Measurements from ENCODE around the gene CCDC171.

CCDC171 gene

GRCh38 chr9:15831384-15831783 is 278.5 kb downstream of the CCDC171 start:
- Histone ChIP-seq H2AFZ (ENCODE audit: low read length, unreplicated experiment) (no peak overlapping the region), H3K4me1 (ENCODE audit: control insufficient read depth, insufficient read depth, low read length, unreplicated experiment) (peaks cover 5% of the 10 kb centered on the region), H3K36me3 (ENCODE audit: insufficient read depth, low read length) (no peaks in the 10 kb centered on the region), H3K27ac (ENCODE audit: low read depth, low read length) (no peak overlapping the region), H3K4me3 (ENCODE audit: low read depth, low read length) (no peak overlapping the region), H3K27me3 (ENCODE audit: insufficient read depth, low read length) (no peaks in the 10 kb centered on the region), H3K79me2 (ENCODE audit: control insufficient read depth, insufficient read depth, low read length, unreplicated experiment) (no peaks in the 10 kb centered on the region)

- peaks cover 5% of the 10 kb centered on the region for H3K4me1 ChIP-seq (ENCODE audit: control insufficient read depth, insufficient read depth, low read length, unreplicated experiment)
These were observed 281.7 kb downstream of the CCDC171 start for GRCh38 chr9:15834541-15834940.

DNA sequence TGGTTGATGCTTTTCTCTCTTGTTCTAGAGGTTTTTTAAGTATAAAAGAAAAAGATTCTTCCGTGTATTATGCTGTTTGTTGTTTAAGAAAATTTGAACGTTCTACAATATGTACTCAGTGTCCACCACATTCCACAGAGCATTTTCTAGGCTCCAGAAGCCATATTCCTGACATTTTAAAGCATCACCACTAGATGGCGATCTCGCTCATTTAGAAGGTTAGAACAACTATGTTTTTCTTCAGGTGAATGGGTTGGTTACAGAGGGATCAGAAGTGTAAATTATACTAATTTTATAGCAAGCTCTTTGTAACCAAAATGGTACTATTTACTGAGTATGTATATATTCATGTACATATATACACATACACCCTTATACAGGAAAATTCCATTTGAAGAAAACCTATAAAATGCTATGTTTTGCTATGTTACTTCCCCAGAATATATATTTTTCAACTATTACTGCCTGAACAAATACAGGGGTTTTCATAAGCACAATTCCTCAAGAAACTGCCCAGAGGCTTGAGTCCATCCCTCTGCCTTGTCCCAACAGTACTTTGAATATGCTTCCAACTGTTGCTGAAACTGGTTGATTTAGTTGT is 284.3 kb downstream of the CCDC171 start:
- no peaks in the 10 kb centered on the region for H3K79me2 ChIP-seq (ENCODE audit: control insufficient read depth, insufficient read depth, low read length, unreplicated experiment)
- H3K4me1 ChIP-seq (ENCODE audit: control insufficient read depth, insufficient read depth, low read length, unreplicated experiment) = peaks cover 5% of the 10 kb centered on the region
- no peak overlapping the region for H2AFZ ChIP-seq (ENCODE audit: low read length, unreplicated experiment)
- H3K36me3 ChIP-seq (ENCODE audit: insufficient read depth, low read length) = no peaks in the 10 kb centered on the region
- no peaks in the 10 kb centered on the region for H3K27me3 ChIP-seq (ENCODE audit: insufficient read depth, low read length)
- no peak overlapping the region for H3K4me3 ChIP-seq (ENCODE audit: low read depth, low read length)
- H3K27ac ChIP-seq (ENCODE audit: low read depth, low read length) = no peak overlapping the region

More at GRCh38 chr9:15834541-15834940, 281.7 kb downstream of the CCDC171 start:
- Histone ChIP-seq H2AFZ (ENCODE audit: low read length, unreplicated experiment) (peak overlapping the region; percentile 62), H3K27me3 (ENCODE audit: insufficient read depth, low read length) (no peaks in the 10 kb centered on the region), H3K36me3 (ENCODE audit: insufficient read depth, low read length) (no peaks in the 10 kb centered on the region), H3K4me3 (ENCODE audit: low read depth, low read length) (no peak overlapping the region), H3K79me2 (ENCODE audit: control insufficient read depth, insufficient read depth, low read length, unreplicated experiment) (no peaks in the 10 kb centered on the region), H3K27ac (ENCODE audit: low read depth, low read length) (no peak overlapping the region)

DNA sequence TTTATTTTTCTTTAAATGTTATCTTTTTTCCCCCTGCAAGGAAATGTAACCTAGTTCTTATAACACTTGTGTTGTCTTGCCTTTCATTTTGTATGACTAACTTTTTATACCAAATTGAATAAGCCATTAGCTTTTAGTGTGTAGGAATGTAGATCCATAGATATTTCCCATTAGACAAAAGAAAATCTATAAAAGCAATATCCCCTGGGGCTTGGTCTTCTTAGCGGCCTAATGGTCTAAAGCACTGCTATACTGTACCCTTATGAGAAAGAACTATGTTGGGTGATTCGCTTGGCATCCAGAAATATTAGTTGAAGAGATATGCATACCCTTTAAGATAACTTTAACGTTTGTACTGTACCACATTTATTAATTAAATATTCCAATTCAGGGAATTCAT is 289.2 kb downstream of the CCDC171 start:
- Histone ChIP-seq H3K27ac (ENCODE audit: low read depth, low read length) (no peak overlapping the region), H3K4me3 (ENCODE audit: low read depth, low read length) (no peak overlapping the region), H3K36me3 (ENCODE audit: insufficient read depth, low read length) (no peaks in the 10 kb centered on the region), H3K4me1 (ENCODE audit: control insufficient read depth, insufficient read depth, low read length, unreplicated experiment) (no peaks in the 10 kb centered on the region), H2AFZ (ENCODE audit: low read length, unreplicated experiment) (no peak overlapping the region), H3K79me2 (ENCODE audit: control insufficient read depth, insufficient read depth, low read length, unreplicated experiment) (no peaks in the 10 kb centered on the region), H3K27me3 (ENCODE audit: insufficient read depth, low read length) (no peaks in the 10 kb centered on the region)

DNA sequence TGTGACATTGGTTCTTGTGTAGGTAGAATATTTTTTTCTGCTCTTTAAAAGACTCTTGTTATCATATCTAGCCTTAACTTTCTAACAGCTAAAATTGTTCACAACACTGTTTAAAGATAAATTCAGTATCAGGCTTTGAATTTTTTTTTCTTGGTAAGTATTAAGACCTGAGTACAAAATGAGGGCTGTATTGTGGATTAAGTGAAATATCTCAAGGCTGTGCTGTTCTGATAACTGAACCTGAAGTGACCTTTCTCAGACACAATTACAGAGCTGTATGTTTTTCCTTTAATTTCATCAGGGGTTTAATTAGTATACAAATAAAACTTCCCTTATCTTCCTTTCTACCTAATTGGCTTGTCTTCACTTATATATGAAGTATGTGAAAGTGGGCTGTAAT is 290.5 kb downstream of the CCDC171 start:
- H3K27ac ChIP-seq (ENCODE audit: low read depth, low read length) = no peak overlapping the region
- H3K79me2 ChIP-seq (ENCODE audit: control insufficient read depth, insufficient read depth, low read length, unreplicated experiment) = no peaks in the 10 kb centered on the region
- no peaks in the 10 kb centered on the region for H3K36me3 ChIP-seq (ENCODE audit: insufficient read depth, low read length)
- H3K27me3 ChIP-seq (ENCODE audit: insufficient read depth, low read length) = no peaks in the 10 kb centered on the region
- H3K4me3 ChIP-seq (ENCODE audit: low read depth, low read length) = no peak overlapping the region
- H3K4me1 ChIP-seq (ENCODE audit: control insufficient read depth, insufficient read depth, low read length, unreplicated experiment) = no peaks in the 10 kb centered on the region
- no peak overlapping the region for H2AFZ ChIP-seq (ENCODE audit: low read length, unreplicated experiment)

DNA sequence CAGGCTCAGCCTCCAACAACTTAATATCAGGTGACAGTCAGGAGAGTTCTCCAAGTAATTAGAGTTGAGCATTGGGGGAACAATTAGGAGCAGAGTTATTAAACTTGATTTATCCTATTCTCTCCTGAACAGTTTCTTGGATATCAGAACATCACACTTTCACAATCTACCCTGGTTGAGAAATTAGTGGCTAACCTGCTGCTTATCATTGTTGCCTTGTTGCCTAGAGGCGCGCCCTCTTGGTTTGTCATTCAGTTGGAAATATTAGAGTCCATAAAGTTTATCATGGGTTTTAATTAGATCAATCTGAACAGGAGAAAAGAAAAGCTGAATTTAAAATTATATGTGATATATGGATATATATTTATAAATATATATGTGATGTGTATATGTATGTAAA is 291.1 kb downstream of the CCDC171 start:
- no peak overlapping the region for H3K4me3 ChIP-seq (ENCODE audit: low read depth, low read length)
- no peaks in the 10 kb centered on the region for H3K27me3 ChIP-seq (ENCODE audit: insufficient read depth, low read length)
- H3K79me2 ChIP-seq (ENCODE audit: control insufficient read depth, insufficient read depth, low read length, unreplicated experiment) = no peaks in the 10 kb centered on the region
- no peak overlapping the region for H3K27ac ChIP-seq (ENCODE audit: low read depth, low read length)
- no peaks in the 10 kb centered on the region for H3K36me3 ChIP-seq (ENCODE audit: insufficient read depth, low read length)
- H3K4me1 ChIP-seq (ENCODE audit: control insufficient read depth, insufficient read depth, low read length, unreplicated experiment) = no peaks in the 10 kb centered on the region
- H2AFZ ChIP-seq (ENCODE audit: low read length, unreplicated experiment) = no peak overlapping the region

DNA sequence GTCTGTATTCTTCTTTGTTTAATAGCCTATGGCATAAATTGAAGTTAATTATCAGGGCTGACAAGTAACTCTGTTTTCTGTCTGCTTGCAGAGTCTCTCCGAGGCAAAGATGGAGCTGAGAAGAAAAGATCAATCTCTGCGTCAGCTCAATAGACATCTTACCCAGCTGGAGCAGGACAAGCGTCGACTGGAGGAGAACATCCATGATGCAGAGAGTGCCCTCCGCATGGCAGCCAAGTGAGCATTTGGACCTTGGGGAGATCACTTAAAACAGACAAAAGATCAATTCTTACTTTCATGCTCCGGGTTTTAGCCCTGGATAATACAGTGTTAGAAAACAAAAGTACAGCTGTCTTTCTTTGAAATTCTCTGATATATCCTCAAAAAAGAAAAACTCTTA is 293.8 kb downstream of the CCDC171 start:
- Histone ChIP-seq H3K79me2 (ENCODE audit: control insufficient read depth, insufficient read depth, low read length, unreplicated experiment) (no peaks in the 10 kb centered on the region), H2AFZ (ENCODE audit: low read length, unreplicated experiment) (no peak overlapping the region)

GRCh38 chr9:15849871-15850270 is 297.0 kb downstream of the CCDC171 start:
- Histone ChIP-seq H3K79me2 (ENCODE audit: control insufficient read depth, insufficient read depth, low read length, unreplicated experiment) (no peaks in the 10 kb centered on the region), H3K4me1 (ENCODE audit: control insufficient read depth, insufficient read depth, low read length, unreplicated experiment) (no peaks in the 10 kb centered on the region), H2AFZ (ENCODE audit: low read length, unreplicated experiment) (no peak overlapping the region), H3K27ac (ENCODE audit: low read depth, low read length) (no peak overlapping the region), H3K4me3 (ENCODE audit: low read depth, low read length) (no peak overlapping the region), H3K36me3 (ENCODE audit: insufficient read depth, low read length) (no peaks in the 10 kb centered on the region), H3K27me3 (ENCODE audit: insufficient read depth, low read length) (no peaks in the 10 kb centered on the region)

More for the DNA sequence above, 293.8 kb downstream of the CCDC171 start:
- no peaks in the 10 kb centered on the region for H3K4me1 ChIP-seq (ENCODE audit: control insufficient read depth, insufficient read depth, low read length, unreplicated experiment)
- no peaks in the 10 kb centered on the region for H3K36me3 ChIP-seq (ENCODE audit: insufficient read depth, low read length)
- H3K27ac ChIP-seq (ENCODE audit: low read depth, low read length) = no peak overlapping the region
- H3K27me3 ChIP-seq (ENCODE audit: insufficient read depth, low read length) = no peaks in the 10 kb centered on the region
- no peak overlapping the region for H3K4me3 ChIP-seq (ENCODE audit: low read depth, low read length)

GRCh38 chr9:15851766-15852165 is 298.9 kb downstream of the CCDC171 start:
- no peaks in the 10 kb centered on the region for H3K4me1 ChIP-seq (ENCODE audit: control insufficient read depth, insufficient read depth, low read length, unreplicated experiment)
- no peak overlapping the region for H3K27ac ChIP-seq (ENCODE audit: low read depth, low read length)
- H3K36me3 ChIP-seq (ENCODE audit: insufficient read depth, low read length) = no peaks in the 10 kb centered on the region
- H3K79me2 ChIP-seq (ENCODE audit: control insufficient read depth, insufficient read depth, low read length, unreplicated experiment) = no peaks in the 10 kb centered on the region
- no peak overlapping the region for H3K4me3 ChIP-seq (ENCODE audit: low read depth, low read length)
- no peak overlapping the region for H2AFZ ChIP-seq (ENCODE audit: low read length, unreplicated experiment)
- no peaks in the 10 kb centered on the region for H3K27me3 ChIP-seq (ENCODE audit: insufficient read depth, low read length)

- Histone ChIP-seq H3K36me3 (ENCODE audit: insufficient read depth, low read length) (no peaks in the 10 kb centered on the region), H3K4me1 (ENCODE audit: control insufficient read depth, insufficient read depth, low read length, unreplicated experiment) (no peaks in the 10 kb centered on the region), H3K27me3 (ENCODE audit: insufficient read depth, low read length) (no peaks in the 10 kb centered on the region), H2AFZ (ENCODE audit: low read length, unreplicated experiment) (no peak overlapping the region), H3K79me2 (ENCODE audit: control insufficient read depth, insufficient read depth, low read length, unreplicated experiment) (no peaks in the 10 kb centered on the region), H3K4me3 (ENCODE audit: low read depth, low read length) (no peak overlapping the region), H3K27ac (ENCODE audit: low read depth, low read length) (no peak overlapping the region)
These were observed 303.7 kb downstream of the CCDC171 start for GRCh38 chr9:15856591-15856990.

DNA sequence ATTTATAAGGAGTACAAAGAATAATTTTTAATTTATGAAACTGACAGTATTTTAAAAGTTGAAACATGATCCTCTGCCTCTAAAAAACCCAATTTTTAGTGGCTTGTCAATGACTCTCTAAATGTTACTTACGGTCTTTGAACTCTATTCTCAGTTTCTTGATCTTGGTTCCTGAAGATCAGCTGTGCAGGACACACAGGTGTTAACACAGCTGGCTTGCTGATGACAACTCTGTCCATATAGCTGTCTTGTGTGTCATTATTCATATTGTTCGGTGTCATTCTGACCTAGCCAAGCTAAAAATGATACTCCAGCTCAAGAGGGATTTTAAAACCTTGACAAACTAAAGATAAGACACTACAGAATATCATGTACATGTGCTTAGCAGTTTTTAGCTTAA is 314.5 kb downstream of the CCDC171 start:
- H3K27me3 ChIP-seq (ENCODE audit: insufficient read depth, low read length) = no peaks in the 10 kb centered on the region
- no peak overlapping the region for H2AFZ ChIP-seq (ENCODE audit: low read length, unreplicated experiment)
- H3K4me3 ChIP-seq (ENCODE audit: low read depth, low read length) = no peak overlapping the region

More for the DNA sequence above, 314.5 kb downstream of the CCDC171 start:
- Histone ChIP-seq H3K79me2 (ENCODE audit: control insufficient read depth, insufficient read depth, low read length, unreplicated experiment) (no peaks in the 10 kb centered on the region), H3K36me3 (ENCODE audit: insufficient read depth, low read length) (no peaks in the 10 kb centered on the region), H3K4me1 (ENCODE audit: control insufficient read depth, insufficient read depth, low read length, unreplicated experiment) (no peaks in the 10 kb centered on the region), H3K27ac (ENCODE audit: low read depth, low read length) (no peak overlapping the region)

Data from ACC112 (cell line).